ENCODE results near the gene EIF4A3. TPM values are rescaled to one million over a fixed set of nuclear protein-coding genes. Genes with fewer than 3 reads are reported as not detected.
A peak's percentile ranks its signal among the peaks of the same experiment; 100 is the strongest.

The EIF4A3 gene
- total and polyA plus RNA-seq, 5 donors, result 30.5 to 42.2 (median 38.1) TPM

GRCh38 chr17:80110447-80110812 is 36.5 kb downstream of the EIF4A3 start:
- 84% methylated on average over 9 of the region's 9 CpGs for WGBS
- Histone ChIP-seq H3K4me1 (ENCODE audit: control insufficient read depth, insufficient read depth, low read length) (no peaks in the 10 kb centered on the region), H3K27me3 (ENCODE audit: control insufficient read depth, insufficient read depth) (no peaks in the 10 kb centered on the region), H3K4me3 (ENCODE audit: low read length) (no peak overlapping the region), H3K9me3 (ENCODE audit: control insufficient read depth, low read length) (no peaks in the 10 kb centered on the region), H3K27ac (ENCODE audit: low read length) (no peak overlapping the region)
- ATAC-seq (no peak), DNase-seq (no peak)
- intact Hi-C loops (cut with DNase I), result no loop called here

- intact Hi-C loops (cut with DNase I), result no loop called here
- 90% methylated on average over 30 of the region's 30 CpGs for WGBS
- no peak for DNase-seq
Measured at GRCh38 chr17:80109713-80110446, 37.0 kb downstream of the EIF4A3 start.

GRCh38 chr17:80109066-80109660 is 37.8 kb downstream of the EIF4A3 start:
- intact Hi-C loops (cut with DNase I), result no loop called here
- DNase-seq, result no peak
- no peak overlapping the region for H3K4me3 ChIP-seq (ENCODE audit: low read length)

More at GRCh38 chr17:80109713-80110446, 37.0 kb downstream of the EIF4A3 start:
- no peaks in the 10 kb centered on the region for H3K27me3 ChIP-seq (ENCODE audit: control insufficient read depth, insufficient read depth)
- no peak for ATAC-seq
- H3K9me3 ChIP-seq (ENCODE audit: control insufficient read depth, low read length), result no peaks in the 10 kb centered on the region
- no peak overlapping the region for H3K4me3 ChIP-seq (ENCODE audit: low read length)
- H3K4me1 ChIP-seq (ENCODE audit: control insufficient read depth, insufficient read depth, low read length), result no peaks in the 10 kb centered on the region
- H3K27ac ChIP-seq (ENCODE audit: low read length), result no peak overlapping the region

GRCh38 chr17:80108036-80108971 is 38.6 kb downstream of the EIF4A3 start:
- Histone ChIP-seq H3K9me3 (ENCODE audit: control insufficient read depth, low read length) (no peaks in the 10 kb centered on the region), H3K27me3 (ENCODE audit: control insufficient read depth, insufficient read depth) (no peaks in the 10 kb centered on the region), H3K27ac (ENCODE audit: low read length) (no peak overlapping the region), H3K4me1 (ENCODE audit: control insufficient read depth, insufficient read depth, low read length) (no peaks in the 10 kb centered on the region), H3K4me3 (ENCODE audit: low read length) (no peak overlapping the region)
- intact Hi-C loops (cut with DNase I), result no loop called here
- WGBS, result 93% methylated on average over 40 of the region's 40 CpGs
- no peak for ATAC-seq
- DNase-seq, result no peak

More at GRCh38 chr17:80109066-80109660, 37.8 kb downstream of the EIF4A3 start:
- Histone ChIP-seq H3K27ac (ENCODE audit: low read length) (no peak overlapping the region), H3K27me3 (ENCODE audit: control insufficient read depth, insufficient read depth) (no peaks in the 10 kb centered on the region), H3K4me1 (ENCODE audit: control insufficient read depth, insufficient read depth, low read length) (no peaks in the 10 kb centered on the region), H3K9me3 (ENCODE audit: control insufficient read depth, low read length) (no peaks in the 10 kb centered on the region)
- WGBS, result 86% methylated on average over 13 of the region's 13 CpGs
- no peak for ATAC-seq

- 94% methylated on average over 46 of the region's 46 CpGs for WGBS
- no peak for DNase-seq
- Histone ChIP-seq H3K27me3 (ENCODE audit: control insufficient read depth, insufficient read depth) (no peaks in the 10 kb centered on the region), H3K4me3 (ENCODE audit: low read length) (no peak overlapping the region), H3K9me3 (ENCODE audit: control insufficient read depth, low read length) (no peaks in the 10 kb centered on the region), H3K4me1 (ENCODE audit: control insufficient read depth, insufficient read depth, low read length) (no peaks in the 10 kb centered on the region), H3K27ac (ENCODE audit: low read length) (no peak overlapping the region)
- ATAC-seq, result peak in 1 of 2 donors; percentile 2
- intact Hi-C loops (cut with DNase I), result no loop called here
Measured at GRCh38 chr17:80107231-80108021, 39.5 kb downstream of the EIF4A3 start.

- H3K27me3 ChIP-seq (ENCODE audit: control insufficient read depth, insufficient read depth), result no peaks in the 10 kb centered on the region
- no peak overlapping the region for H3K27ac ChIP-seq (ENCODE audit: low read length)
- H3K4me3 ChIP-seq (ENCODE audit: low read length), result no peak overlapping the region
- no peaks in the 10 kb centered on the region for H3K9me3 ChIP-seq (ENCODE audit: control insufficient read depth, low read length)
- WGBS, result 89% methylated on average over 12 of the region's 12 CpGs
- no peak for DNase-seq
- no peaks in the 10 kb centered on the region for H3K4me1 ChIP-seq (ENCODE audit: control insufficient read depth, insufficient read depth, low read length)
- no peak for ATAC-seq
- intact Hi-C loops (cut with DNase I), result no loop called here
Measured at GRCh38 chr17:80106751-80107150, 40.2 kb downstream of the EIF4A3 start.

GRCh38 chr17:80106176-80106575 is 40.8 kb downstream of the EIF4A3 start:
- ATAC-seq (no peak), DNase-seq (no peak)
- Histone ChIP-seq H3K4me3 (ENCODE audit: low read length) (no peak overlapping the region), H3K27me3 (ENCODE audit: control insufficient read depth, insufficient read depth) (no peaks in the 10 kb centered on the region), H3K9me3 (ENCODE audit: control insufficient read depth, low read length) (no peaks in the 10 kb centered on the region), H3K4me1 (ENCODE audit: control insufficient read depth, insufficient read depth, low read length) (no peaks in the 10 kb centered on the region), H3K27ac (ENCODE audit: low read length) (no peak overlapping the region)
- WGBS, result 75% methylated on average over 10 of the region's 10 CpGs
- intact Hi-C loops (cut with DNase I), result no loop called here

- Histone ChIP-seq H3K4me3 (ENCODE audit: low read length) (no peak overlapping the region), H3K9me3 (ENCODE audit: control insufficient read depth, low read length) (no peaks in the 10 kb centered on the region), H3K27ac (ENCODE audit: low read length) (no peak overlapping the region), H3K4me1 (ENCODE audit: control insufficient read depth, insufficient read depth, low read length) (no peaks in the 10 kb centered on the region), H3K27me3 (ENCODE audit: control insufficient read depth, insufficient read depth) (no peaks in the 10 kb centered on the region)
- WGBS, result 49% methylated on average over 29 of the region's 29 CpGs
- DNase-seq (no peak), ATAC-seq (no peak)
- intact Hi-C loops (cut with DNase I), result no loop called here
Measured at GRCh38 chr17:80105762-80106161, 41.2 kb downstream of the EIF4A3 start.

GRCh38 chr17:80104956-80105375 is 42.0 kb downstream of the EIF4A3 start:
- DNase-seq, result no peak
- intact Hi-C loops (cut with DNase I), result no loop called here

GRCh38 chr17:80104321-80104955 is 42.5 kb downstream of the EIF4A3 start:
- no peak overlapping the region for H3K4me3 ChIP-seq (ENCODE audit: low read length)
- H3K27ac ChIP-seq (ENCODE audit: low read length), result no peak overlapping the region
- H3K9me3 ChIP-seq (ENCODE audit: control insufficient read depth, low read length), result no peaks in the 10 kb centered on the region
- H3K27me3 ChIP-seq (ENCODE audit: control insufficient read depth, insufficient read depth), result no peaks in the 10 kb centered on the region
- no peaks in the 10 kb centered on the region for H3K4me1 ChIP-seq (ENCODE audit: control insufficient read depth, insufficient read depth, low read length)
- WGBS, result 56% methylated on average over 26 of the region's 26 CpGs
- DNase-seq, result peak in 1 of 3 donors; percentile 55
- intact Hi-C loops (cut with DNase I), result no loop called here
- peak in 1 of 2 donors; percentile 4 for ATAC-seq

More at GRCh38 chr17:80104956-80105375, 42.0 kb downstream of the EIF4A3 start:
- WGBS, result 79% methylated on average over 18 of the region's 18 CpGs
- Histone ChIP-seq H3K27ac (ENCODE audit: low read length) (no peak overlapping the region), H3K27me3 (ENCODE audit: control insufficient read depth, insufficient read depth) (no peaks in the 10 kb centered on the region), H3K4me3 (ENCODE audit: low read length) (no peak overlapping the region), H3K4me1 (ENCODE audit: control insufficient read depth, insufficient read depth, low read length) (no peaks in the 10 kb centered on the region), H3K9me3 (ENCODE audit: control insufficient read depth, low read length) (no peaks in the 10 kb centered on the region)
- no peak for ATAC-seq
